A549 (cell line): ENCODE results near the gene ALDH4A1.

Source experiments
- EP300 ChIP-seq, 2 experiments: fragments of >200 bp; sonication (Bioruptor Twin); formaldehyde crosslinking; IDR thresholded peaks; 2 replicates in 1 of 2; 3 replicates in 1 of 2; pipeline ENCODE4 v1.6.1; 2016 to 2017
- TF ChIP-seq, protein P1 (sequence below): IDR thresholded peaks from 2 replicates; pipeline ENCODE4 v1.6.1; 2012; ENCODE audit warnings: low read depth, borderline replicate concordance

DNA sequence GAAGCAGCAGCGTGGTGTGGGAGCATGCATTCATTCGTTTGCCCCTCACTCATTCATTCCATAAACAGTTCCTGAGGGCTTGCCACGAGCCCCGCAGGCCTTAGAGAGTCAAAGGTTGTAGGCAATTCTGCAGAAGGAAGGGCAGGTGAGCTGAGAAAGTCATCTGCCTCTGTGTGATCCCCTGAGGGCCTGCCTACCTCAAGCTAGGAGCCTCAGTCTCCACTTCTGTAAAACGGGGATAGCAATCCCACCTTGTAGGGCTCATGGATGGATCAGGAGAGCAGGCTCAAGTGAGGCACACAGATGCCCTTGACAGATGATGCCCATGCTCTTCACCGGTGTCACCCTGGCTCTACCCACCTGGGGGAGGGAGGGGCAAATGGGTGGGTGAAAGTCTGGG is 26.6 kb upstream of the ALDH4A1 start:
- TF ChIP-seq EP300 (IDR thresholded peaks at IDR 0.05) = no peak
- TF ChIP-seq, protein P1, sequence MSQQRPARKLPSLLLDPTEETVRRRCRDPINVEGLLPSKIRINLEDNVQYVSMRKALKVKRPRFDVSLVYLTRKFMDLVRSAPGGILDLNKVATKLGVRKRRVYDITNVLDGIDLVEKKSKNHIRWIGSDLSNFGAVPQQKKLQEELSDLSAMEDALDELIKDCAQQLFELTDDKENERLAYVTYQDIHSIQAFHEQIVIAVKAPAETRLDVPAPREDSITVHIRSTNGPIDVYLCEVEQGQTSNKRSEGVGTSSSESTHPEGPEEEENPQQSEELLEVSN = no peak
